CD4-positive, alpha-beta T cell treated with Interleukin-1 beta for 1 hour (primary cell): ENCODE data around the gene ECEL1.
"Not testable (repeated sequence)": the region's sequence is repeated elsewhere in the genome, so short reads cannot be mapped to it uniquely, and the experiment has no call there.

Experiments used
- DNase-seq, 2 donors: peaks; one replicate each; pipeline ENCODE4 v3.0.0-alpha.2; 2020 to 2022

ECEL1 gene

GRCh38 chr2:232440220-232441018 is 47.2 kb downstream of the ECEL1 start:
- peak; percentile 79 to 83 for DNase-seq

GRCh38 chr2:232439758-232440135 is 47.9 kb downstream of the ECEL1 start:
- no peak for DNase-seq

- DNase-seq, result peak in 1 of 2 donors; percentile 38
Observed at GRCh38 chr2:232438951-232439757, 48.5 kb downstream of the ECEL1 start.

GRCh38 chr2:232438091-232438490 is 49.5 kb downstream of the ECEL1 start:
- DNase-seq, result no peak

GRCh38 chr2:232437195-232437571 is 50.5 kb downstream of the ECEL1 start:
- DNase-seq, result no peak

- DNase-seq, result no peak
Observed at GRCh38 chr2:232436381-232437194, 51.0 kb downstream of the ECEL1 start.

- no peak for DNase-seq
Observed at GRCh38 chr2:232435805-232436204, 51.8 kb downstream of the ECEL1 start.

- no peak for DNase-seq
Observed at GRCh38 chr2:232435375-232435648, 52.3 kb downstream of the ECEL1 start.

- DNase-seq, result no peak
Observed at GRCh38 chr2:232434563-232435374, 52.9 kb downstream of the ECEL1 start.

- no peak for DNase-seq
Observed at GRCh38 chr2:232434091-232434490, 53.5 kb downstream of the ECEL1 start.

GRCh38 chr2:232433622-232434021 is 54.0 kb downstream of the ECEL1 start:
- DNase-seq, result not testable (repeated sequence)

GRCh38 chr2:232432598-232433184 is 54.9 kb downstream of the ECEL1 start:
- no peak for DNase-seq

- no peak for DNase-seq
Observed at GRCh38 chr2:232431705-232432590, 55.7 kb downstream of the ECEL1 start.
